DND-41 (cell line): ENCODE results near the gene SLC39A10.

Experiments
- EZH2 ChIP-seq: IDR thresholded peaks from 3 replicates; pipeline ENCODE4 v1.6.1; 2012; ENCODE audit warnings: borderline replicate concordance, low read depth, mild to moderate bottlenecking, moderate library complexity, low read length, inconsistent platforms; ENCODE audit not compliant: severe bottlenecking
- TF ChIP-seq, protein P1 (sequence below): IDR thresholded peaks from 2 replicates; pipeline ENCODE4 v1.5.1; 2012; ENCODE audit warnings: borderline replicate concordance, low read length, moderate library complexity, mild to moderate bottlenecking; ENCODE audit not compliant: poor library complexity, severe bottlenecking; ENCODE audit errors: extremely low read depth

- TF ChIP-seq, protein P1, sequence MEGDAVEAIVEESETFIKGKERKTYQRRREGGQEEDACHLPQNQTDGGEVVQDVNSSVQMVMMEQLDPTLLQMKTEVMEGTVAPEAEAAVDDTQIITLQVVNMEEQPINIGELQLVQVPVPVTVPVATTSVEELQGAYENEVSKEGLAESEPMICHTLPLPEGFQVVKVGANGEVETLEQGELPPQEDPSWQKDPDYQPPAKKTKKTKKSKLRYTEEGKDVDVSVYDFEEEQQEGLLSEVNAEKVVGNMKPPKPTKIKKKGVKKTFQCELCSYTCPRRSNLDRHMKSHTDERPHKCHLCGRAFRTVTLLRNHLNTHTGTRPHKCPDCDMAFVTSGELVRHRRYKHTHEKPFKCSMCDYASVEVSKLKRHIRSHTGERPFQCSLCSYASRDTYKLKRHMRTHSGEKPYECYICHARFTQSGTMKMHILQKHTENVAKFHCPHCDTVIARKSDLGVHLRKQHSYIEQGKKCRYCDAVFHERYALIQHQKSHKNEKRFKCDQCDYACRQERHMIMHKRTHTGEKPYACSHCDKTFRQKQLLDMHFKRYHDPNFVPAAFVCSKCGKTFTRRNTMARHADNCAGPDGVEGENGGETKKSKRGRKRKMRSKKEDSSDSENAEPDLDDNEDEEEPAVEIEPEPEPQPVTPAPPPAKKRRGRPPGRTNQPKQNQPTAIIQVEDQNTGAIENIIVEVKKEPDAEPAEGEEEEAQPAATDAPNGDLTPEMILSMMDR, result no peak
- TF ChIP-seq EZH2, result no peak
Measured at GRCh38 chr2:195628666-195629065, 28.4 kb upstream of the SLC39A10 start.
